GM19025 (cell line): ENCODE data around the gene JADE3.

ENCODE experiments used
- ATAC-seq: cut with Tn5 transposase; IDR thresholded peaks from one replicate; pipeline ENCODE4 v1.9.1; 2021; ENCODE audit warnings: mild to moderate bottlenecking, low read depth, moderate library complexity; ENCODE audit not compliant: unreplicated experiment

Gene JADE3

GRCh38 chrX:46992070-46992469, 79.8 kb downstream of the JADE3 start:
- no peak for ATAC-seq

GRCh38 chrX:46994096-46994495, 81.9 kb downstream of the JADE3 start:
- ATAC-seq, result no peak

- ATAC-seq, result no peak
Measured at GRCh38 chrX:47012131-47012530, 99.9 kb downstream of the JADE3 start.

DNA sequence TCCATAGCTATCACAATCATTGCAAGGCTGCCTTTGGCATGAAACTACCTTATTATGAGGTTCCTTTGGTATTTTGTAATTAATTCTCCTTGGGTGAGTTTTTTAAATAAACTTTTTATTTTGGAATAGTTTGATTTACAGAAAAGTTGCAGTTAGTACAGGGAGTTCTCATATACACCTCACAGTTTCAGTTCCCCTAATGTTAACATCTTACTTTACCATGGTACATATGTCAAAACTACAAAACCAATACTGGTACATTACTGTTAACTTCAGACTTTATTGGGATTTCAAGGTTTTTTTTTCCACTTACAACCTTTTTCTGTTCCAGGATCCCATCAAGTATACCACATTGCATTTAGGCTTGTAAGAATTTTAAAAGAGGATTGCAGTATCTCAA, 114.0 kb downstream of the JADE3 start:
- ATAC-seq, result no peak

DNA sequence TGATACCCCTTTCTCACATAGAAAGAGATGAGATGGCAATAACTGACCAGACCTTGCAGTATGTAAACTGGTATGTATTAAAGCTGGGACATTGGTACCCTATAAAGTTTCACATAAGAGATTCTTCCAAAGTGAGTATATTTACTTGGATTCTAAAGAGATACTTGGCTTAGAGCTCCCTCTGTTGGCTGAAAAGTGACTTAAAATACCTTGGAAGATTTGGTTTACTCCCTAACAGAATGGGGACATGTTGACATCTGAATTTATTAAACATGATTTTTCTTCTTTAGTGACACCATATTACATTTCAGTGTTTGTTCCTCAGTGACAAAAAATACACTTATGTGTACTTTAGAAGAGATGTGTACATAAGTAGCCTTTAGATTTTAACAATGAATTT, 118.1 kb downstream of the JADE3 start:
- ATAC-seq, result no peak

GRCh38 chrX:47047989-47048388, 135.8 kb downstream of the JADE3 start:
- ATAC-seq, result no peak

GRCh38 chrX:47059142-47059874, 147.1 kb downstream of the JADE3 start:
- no peak for ATAC-seq

DNA sequence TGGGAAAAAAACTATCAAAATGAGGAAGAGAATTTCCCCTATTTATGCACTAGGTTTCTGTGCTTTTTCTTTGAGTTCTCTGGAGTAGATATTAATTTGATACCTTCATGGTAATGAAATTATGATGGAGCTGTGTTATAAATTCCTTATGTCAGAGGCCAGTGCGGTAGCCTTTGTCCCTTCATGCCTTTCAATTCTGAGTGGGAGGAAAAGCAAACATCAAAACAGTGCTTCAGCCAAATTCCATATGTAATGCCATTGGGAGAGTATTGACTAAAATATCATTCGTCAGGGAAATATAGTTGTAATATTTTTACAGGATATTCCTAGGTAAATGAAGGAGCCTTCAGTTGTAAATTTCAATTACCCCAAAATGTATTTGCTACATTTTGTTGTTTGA, 148.5 kb downstream of the JADE3 start:
- no peak for ATAC-seq

DNA sequence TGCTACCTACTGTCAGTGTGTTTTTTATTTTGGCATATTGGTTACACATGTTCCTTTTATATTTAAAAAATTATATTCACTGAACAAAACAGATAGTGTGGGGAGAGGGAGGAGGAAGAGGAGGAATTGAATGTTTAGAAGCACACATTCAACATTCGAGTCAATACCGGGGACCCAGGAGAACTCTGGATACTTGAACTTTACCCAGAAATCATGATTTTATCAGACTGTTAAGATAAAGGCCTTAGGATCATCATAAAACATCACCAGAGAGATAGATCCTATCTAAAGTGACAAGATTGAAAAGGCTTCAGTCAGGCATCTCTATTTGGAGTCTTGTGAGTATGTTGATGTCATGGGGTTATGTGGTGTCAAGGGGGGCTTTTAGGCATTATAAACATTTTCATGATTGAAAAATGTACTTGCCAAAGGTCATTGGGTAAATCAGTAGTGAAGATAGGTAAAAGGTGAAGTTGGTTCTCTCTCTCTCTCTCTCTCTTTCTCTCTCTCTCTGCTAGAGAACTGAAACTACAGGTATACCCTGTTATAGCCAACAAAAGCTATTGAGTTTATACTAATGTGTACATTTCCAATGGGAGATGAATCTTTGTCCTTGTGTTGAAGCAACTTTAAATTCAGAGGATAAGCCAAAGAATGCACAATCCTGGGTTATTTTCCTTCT, 149.2 kb downstream of the JADE3 start:
- no peak for ATAC-seq

GRCh38 chrX:47063179-47063578, 151.0 kb downstream of the JADE3 start:
- ATAC-seq, result no peak

- ATAC-seq, result no peak
Measured at GRCh38 chrX:47068214-47068613, 156.0 kb downstream of the JADE3 start.

DNA sequence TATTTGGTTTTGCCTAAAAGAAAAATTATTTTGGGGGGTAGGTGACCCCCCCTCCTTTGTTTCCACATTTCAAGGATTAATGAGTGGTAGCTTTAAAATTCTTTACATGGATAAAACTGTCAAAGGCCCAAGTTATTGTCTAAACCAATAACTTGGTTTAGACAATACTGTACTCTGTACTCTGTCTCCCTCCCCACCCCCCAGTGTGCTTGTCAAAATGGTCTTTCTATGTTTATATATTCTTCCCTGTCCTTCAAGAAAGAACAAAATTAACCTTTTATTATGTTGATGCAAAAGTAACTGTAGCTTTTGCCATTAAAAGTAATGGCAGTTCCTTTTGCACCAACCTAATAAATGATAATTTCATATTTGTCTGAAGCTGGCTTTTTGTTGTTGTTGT, 156.5 kb downstream of the JADE3 start:
- no peak for ATAC-seq

- no peak for ATAC-seq
Measured at GRCh38 chrX:47078129-47079043, 166.2 kb downstream of the JADE3 start, which contains the start of gene RGN. TSS of gene RGN (plus strand) at chrX:47078443. CDS start at chrX:47081145, 2,702 bp downstream.

- ATAC-seq, result no peak
Measured at GRCh38 chrX:47080215-47080914, 168.1 kb downstream of the JADE3 start.

DNA sequence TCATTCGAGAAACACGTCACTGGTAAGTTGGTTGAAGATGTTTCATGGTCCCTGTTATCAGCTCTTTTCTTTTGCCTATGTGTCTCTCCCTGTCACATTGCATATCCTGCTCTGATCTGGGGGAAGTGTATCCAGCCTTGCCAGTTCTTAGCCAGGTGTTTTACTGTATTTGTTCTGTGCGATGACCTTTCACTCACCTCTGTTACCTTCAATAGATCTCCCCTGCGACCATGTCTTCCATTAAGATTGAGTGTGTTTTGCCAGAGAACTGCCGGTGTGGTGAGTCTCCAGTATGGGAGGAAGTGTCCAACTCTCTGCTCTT, 168.7 kb downstream of the JADE3 start:
- ATAC-seq, result no peak

GRCh38 chrX:47091149-47091775, 179.0 kb downstream of the JADE3 start:
- no peak for ATAC-seq

DNA sequence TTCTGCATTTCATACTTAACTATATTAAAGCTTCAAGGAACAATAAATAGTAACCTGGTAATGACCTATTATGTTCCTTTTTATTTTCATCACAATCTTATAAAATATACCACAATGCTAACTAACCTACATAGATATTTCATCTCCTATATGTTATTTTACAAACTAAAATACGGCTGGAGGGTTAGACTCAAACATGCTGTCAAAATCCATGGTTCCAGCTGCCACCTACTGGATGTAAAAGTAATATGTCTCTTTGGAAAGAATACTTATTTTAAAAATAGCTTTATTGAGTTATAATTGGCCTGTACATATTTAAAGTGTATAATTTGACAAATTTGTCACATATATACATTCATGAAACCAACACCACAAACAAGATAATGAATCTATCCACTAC, 181.0 kb downstream of the JADE3 start:
- no peak for ATAC-seq

GRCh38 chrX:47093860-47094259, 181.6 kb downstream of the JADE3 start:
- no peak for ATAC-seq

GRCh38 chrX:47097018-47097417, 184.8 kb downstream of the JADE3 start:
- no peak for ATAC-seq
